GM12878 (cell line): Measurements from ENCODE around the gene MCEE. TPM values are rescaled to one million over a fixed set of nuclear protein-coding genes. Genes with fewer than 3 reads are reported as not detected.

ENCODE experiments used
- ATAC-seq: fragments of 200-7000 bp; cut with Tn5 transposase; 3 replicates; pipeline ENCODE4 v1.9.1; 2020; ENCODE audit warnings: mild to moderate bottlenecking, moderate library complexity
- BruUV-seq: library from RNA; stranded (reverse); fragments of 400-500 nt; replicated peaks from 2 replicates; lab custom pipeline; 2021; lab: Mats Ljungman, UMichigan
- CTCF ChIA-PET: fragments of 300-600 bp; sonication (Branson Sonifier 250); formaldehyde crosslinking; extraction: SDS; loops from one replicate; lab custom pipeline; 2021; ENCODE audit warnings: inconsistent platforms; lab: Yijun Ruan, JAX
- POLR2A ChIA-PET: fragments of 350-600 bp; formaldehyde crosslinking; extraction: SDS; loops from one replicate; lab custom pipeline; 2021; ENCODE audit warnings: inconsistent platforms; lab: Charles Lee
- RAD21 ChIA-PET: fragments of 300-600 bp; sonication (Branson Sonifier 250); formaldehyde crosslinking; loops from one replicate; lab custom pipeline; 2023; ENCODE audit warnings: antibody characterized with exemption; ENCODE audit not compliant: unreplicated experiment; lab: Charles Lee
- SMC1A ChIA-PET: fragments of 300-600 bp; sonication (Branson Sonifier 250); formaldehyde crosslinking; loops from one replicate; lab custom pipeline; 2023; ENCODE audit not compliant: unreplicated experiment, uncharacterized antibody; lab: Charles Lee
- DNase-seq: peaks from one replicate; pipeline ENCODE4 v3.0.0-alpha.2; 2011; ENCODE audit warnings: low read depth, low spot score
- FAIRE-seq: peaks from 3 replicates; lab custom pipeline; 2011; peaks lifted over from hg19 to GRCh38; lab: Jason Lieb, UNC
- H2AFZ ChIP-seq: 2 replicates; pipeline ENCODE4 v1.6.0; 2011; ENCODE audit warnings: low read depth, low read length, control low read depth; ENCODE audit not compliant: control insufficient read depth
- H3K27ac ChIP-seq: 2 replicates; pipeline ENCODE4 v1.5.1; 2011; ENCODE audit warnings: control low read depth; ENCODE audit not compliant: control insufficient read depth, insufficient read depth
- H3K27me3 ChIP-seq, 2 experiments: replicated peaks in 1 of 2; 2 replicates each; pipeline versions ENCODE4 v1.6.0 to v1.6.1; 2011; ENCODE audit warnings: low read length in 1 of 2; ENCODE audit not compliant: control insufficient read depth in 2 of 2, insufficient read depth in 2 of 2
- H3K36me3 ChIP-seq, 2 experiments: 2 replicates each; pipeline ENCODE4 v1.5.1; 2011; ENCODE audit warnings: low read length in 1 of 2; ENCODE audit not compliant: control insufficient read depth in 2 of 2, insufficient read depth in 2 of 2
- H3K4me1 ChIP-seq: 2 replicates; pipeline ENCODE4 v1.6.1; 2011; ENCODE audit warnings: mild to moderate bottlenecking, low read length, moderate library complexity, mixed read lengths; ENCODE audit not compliant: control insufficient read depth, insufficient read depth
- H3K4me2 ChIP-seq: 2 replicates; pipeline ENCODE4 v1.6.0; 2011; ENCODE audit warnings: control low read depth; ENCODE audit not compliant: control insufficient read depth, insufficient read depth
- H3K4me3 ChIP-seq: fragments of 200-600 bp; sonication (generic); 2 replicates; pipeline ENCODE4 v1.5.1; 2016
- H3K79me2 ChIP-seq: 2 replicates; pipeline ENCODE4 v1.6.0; 2011; ENCODE audit warnings: low read length; ENCODE audit not compliant: control insufficient read depth, insufficient read depth
- H3K9ac ChIP-seq: 2 replicates; pipeline ENCODE4 v1.8.0; 2011; ENCODE audit warnings: low read length, control low read depth, mixed read lengths; ENCODE audit not compliant: control insufficient read depth, insufficient read depth
- H3K9me3 ChIP-seq: replicated peaks from 3 replicates; pipeline ENCODE4 v1.5.1; 2011; ENCODE audit warnings: mild to moderate bottlenecking, low read length; ENCODE audit not compliant: control insufficient read depth, insufficient read depth
- H4K20me1 ChIP-seq: 2 replicates; pipeline ENCODE4 v1.6.0; 2011; ENCODE audit not compliant: control insufficient read depth, insufficient read depth
- IKZF2 ChIP-seq, 2 experiments: fragments of 450-650 bp; IDR thresholded peaks; 2 replicates each; pipeline ENCODE4 v1.6.1; 2017; ENCODE audit warnings: mild to moderate bottlenecking in 2 of 2, moderate library complexity in 2 of 2
- MXI1 ChIP-seq: fragments of 150-350 bp; IDR thresholded peaks from 2 replicates; pipeline ENCODE4 v1.6.1; 2011; ENCODE audit warnings: low read depth, mild to moderate bottlenecking, inconsistent platforms, low read length, improper control_type of control experiment
- RELB ChIP-seq: fragments of 450-650 bp; IDR thresholded peaks from 2 replicates; pipeline ENCODE4 v1.6.1; 2017; ENCODE audit warnings: low read depth, mild to moderate bottlenecking, moderate library complexity
- SMAD1 ChIP-seq: fragments of 450-650 bp; IDR thresholded peaks from 2 replicates; pipeline ENCODE4 v1.6.1; 2018; ENCODE audit warnings: mild to moderate bottlenecking, low read depth; ENCODE audit not compliant: partially characterized antibody
- TBL1XR1 ChIP-seq: IDR thresholded peaks from 2 replicates; pipeline ENCODE4 v1.6.1; 2012; ENCODE audit warnings: low read depth, low read length, improper control_type of control experiment
- WGBS: methylation state at CpG from one replicate; pipeline ENCODE4 v1.1.6; 2016; ENCODE audit warnings: low lambda C conversion rate; ENCODE audit not compliant: insufficient replicate concordance, insufficient coverage; ENCODE audit errors: missing lambda C conversion rate; 5-methylcytosine and 5-hydroxymethylcytosine counted together
- in situ Hi-C: fragments of 300-500 bp; cut with MboI; formaldehyde crosslinking; loops from 9 replicates; pipeline ENCODE4 v1.14.3; 2018; ENCODE audit warnings: mixed read lengths
- intact Hi-C: fragments of 100-400 bp; cut with micrococcal nuclease; formaldehyde crosslinking; loops from one replicate; pipeline ENCODE4 v1.14.2; 2022; ENCODE audit not compliant: unreplicated experiment
- polyA plus RNA-seq, 11 experiments: library from polyadenylated mRNA; depleted of rRNA in 4 of 11; unstranded in 6 of 11; stranded (reverse) in 5 of 11; fragments of >200 nt; fragmentation: Nextera tagmentation in 4 of 11; fragmentation: Illumina TruSeq in 1 of 11; extraction: Ambion mirVana in 4 of 11; extraction: Trizol in 1 of 11; gene quantifications; 1 replicate in 1 of 11; 2 replicates in 10 of 11; pipeline versions ENCODE4 v1.2.1 to v1.2.3, GENCODE V29; 2011 to 2016; ENCODE audit warnings: inconsistent platforms in 2 of 11, missing spikeins in 2 of 11, low read depth in 1 of 11
- total RNA-seq, 4 experiments: library from RNA; depleted of rRNA in 3 of 4; stranded (reverse); fragments of >200 nt in 3 of 4; fragmentation: Illumina TruSeq in 1 of 4; extraction: Trizol in 1 of 4; gene quantifications; 2 replicates each; pipeline versions ENCODE4 v1.2.1 to v1.2.3, GENCODE V29; 2013 to 2021
- TF ChIP-seq, protein P1 (sequence below): fragments of 450-650 bp; IDR thresholded peaks from 2 replicates; pipeline ENCODE4 v1.6.1; 2016; ENCODE audit warnings: mild to moderate bottlenecking

The MCEE gene
- total and polyA plus RNA-seq, 10 of the 15 experiments (the other 5 are each of a cell fraction or from before 2014, with no cell fraction given) = 17.3 to 63.4 (median 20.9) TPM

DNA sequence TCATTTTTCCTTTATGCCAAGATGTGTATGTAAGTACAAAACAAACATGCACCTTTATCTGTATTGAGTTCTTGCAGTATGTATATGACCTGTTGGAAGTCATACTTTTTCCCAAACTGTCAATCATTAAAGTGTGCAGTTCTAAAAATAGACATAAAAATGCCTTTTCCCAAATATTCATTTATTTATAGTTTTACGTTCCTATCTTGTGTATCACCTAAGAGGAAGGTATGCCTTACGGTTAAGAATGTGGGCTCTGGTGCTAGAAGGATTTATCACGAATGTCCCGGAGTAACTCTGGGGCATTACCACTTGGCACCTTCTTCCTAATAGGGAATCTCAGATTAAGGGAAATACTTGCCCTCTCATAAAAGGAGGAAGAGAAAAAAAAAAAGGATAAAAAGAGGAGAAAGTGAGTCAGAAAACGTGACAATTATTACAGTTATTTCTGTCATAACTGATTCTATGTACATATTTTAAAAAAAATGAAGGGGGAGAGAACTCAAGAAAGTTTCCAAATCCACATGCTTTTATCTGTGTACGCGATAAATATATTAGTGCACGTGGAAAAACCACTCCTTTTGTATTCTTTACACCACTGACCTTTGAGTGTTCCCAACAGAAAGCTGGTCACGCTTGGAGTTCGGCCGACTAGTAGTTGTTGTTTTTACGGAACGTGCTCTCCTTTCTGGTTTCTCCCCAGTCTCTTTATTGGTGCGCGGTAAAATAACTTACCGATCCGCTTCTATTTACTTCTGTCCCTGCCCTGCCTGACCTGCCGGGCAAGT is 721 bp downstream of the MCEE start:
- in situ Hi-C loops (no loop called here), intact Hi-C loops (no loop called here)
- H3K9me3 ChIP-seq = no peaks in the 10 kb centered on the region
- ChIA-PET SMC1A (interaction anchor here (1.2 to 3.6 kb wide), 3 partner anchors 28 to 79 kb away, joined by 3 to 40 read pairs (median 6); no protein-coding TSS in a partner anchor), RAD21 (interaction anchor here (1.3 to 3.2 kb wide), 4 partner anchors 26 to 79 kb away, joined by 3 to 28 read pairs (median 13); partner anchors contain the start of gene NAGK), CTCF (interaction anchor here (0.7 to 3.9 kb wide), 8 partner anchors 23 to 128 kb away, joined by 3 to 36 read pairs (median 4); no protein-coding TSS in a partner anchor), POLR2A (interaction anchor here (0.8 to 3.7 kb wide), 5 partner anchors 8 to 60 kb away, joined by 3 to 62 read pairs (median 3); partner anchors contain the start of gene NAGK)
- 2% methylated on average over 18 of the region's 18 CpGs for WGBS
- H3K9ac ChIP-seq = peak overlapping the region; percentile 79
- no peak for TF ChIP-seq RELB
- TF ChIP-seq, protein P1, sequence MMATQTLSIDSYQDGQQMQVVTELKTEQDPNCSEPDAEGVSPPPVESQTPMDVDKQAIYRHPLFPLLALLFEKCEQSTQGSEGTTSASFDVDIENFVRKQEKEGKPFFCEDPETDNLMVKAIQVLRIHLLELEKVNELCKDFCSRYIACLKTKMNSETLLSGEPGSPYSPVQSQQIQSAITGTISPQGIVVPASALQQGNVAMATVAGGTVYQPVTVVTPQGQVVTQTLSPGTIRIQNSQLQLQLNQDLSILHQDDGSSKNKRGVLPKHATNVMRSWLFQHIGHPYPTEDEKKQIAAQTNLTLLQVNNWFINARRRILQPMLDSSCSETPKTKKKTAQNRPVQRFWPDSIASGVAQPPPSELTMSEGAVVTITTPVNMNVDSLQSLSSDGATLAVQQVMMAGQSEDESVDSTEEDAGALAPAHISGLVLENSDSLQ = peak; percentile 33; the same call in 1 of the 2 replicates
- no peak for TF ChIP-seq TBL1XR1
- TF ChIP-seq SMAD1 = no peak
- 0 out of 4 replicates have a peak, but pooled peaks of 1 of the 2 experiments have one; percentile 3 for TF ChIP-seq IKZF2 (IDR thresholded peaks at IDR 0.05)
- TF ChIP-seq MXI1 = peak; percentile 9; the same call in 1 of the 2 replicates
- H2AFZ ChIP-seq = peak overlapping the region; percentile 99
- H3K27me3 ChIP-seq = no peaks in the 10 kb centered on the region
- FAIRE-seq (no peak), ATAC-seq (no peak), DNase-seq (no peak)
- TSS peak; percentile 79 for BruUV-seq
- H3K79me2 ChIP-seq = peaks cover 65% of the 10 kb centered on the region
- peaks cover 5% of the 10 kb centered on the region; the same call in 1 of the 2 replicates for H3K4me1 ChIP-seq
- H3K36me3 ChIP-seq = peaks cover 0 to 5% of the 10 kb centered on the region in 2 experiments; a peak in 2 of 4 replicates
- peak overlapping the region; percentile 49 for H3K4me2 ChIP-seq
- peak overlapping the region; percentile 93 for H3K4me3 ChIP-seq
- H3K27ac ChIP-seq = peak overlapping the region; percentile 86
- H4K20me1 ChIP-seq = no peaks in the 10 kb centered on the region
